Upper lobe of left lung (tissue), 6 donors: ENCODE results near the gene RBM33. TPM values are rescaled to one million over a fixed set of nuclear protein-coding genes. Genes with fewer than 3 reads are reported as not detected.

Experiments used
- ATAC-seq, 2 donors: fragments of 200-7000 bp; cut with Tn5 transposase; one replicate each; pipeline ENCODE4 v1.9.1; 2022; ENCODE audit warnings: mild to moderate bottlenecking in 2 of 2, moderate library complexity in 2 of 2; ENCODE audit not compliant: low FRiP score in 2 of 2
- DNase-seq, 2 donors: peaks; one replicate each; pipeline ENCODE4 v3.0.0-alpha.2; 2019 to 2020
- H3K27ac ChIP-seq, 4 donors: fragments of 200-600 bp; sonication (generic); one replicate each; pipeline ENCODE4 v1.5.1; 2016 to 2019
- H3K27me3 ChIP-seq, 4 donors: fragments of 200-600 bp; sonication (generic); one replicate each; pipeline ENCODE4 v1.5.1; 2017 to 2019
- H3K36me3 ChIP-seq, 4 donors: fragments of 200-600 bp; sonication (generic); one replicate each; pipeline ENCODE4 v1.5.1; 2016 to 2019
- H3K4me1 ChIP-seq, 4 donors: fragments of 200-600 bp; sonication (generic); one replicate each; pipeline ENCODE4 v1.5.1; 2018 to 2019
- H3K4me3 ChIP-seq, 4 donors: fragments of 200-600 bp; sonication (generic); one replicate each; pipeline ENCODE4 v1.5.1; 2017 to 2019; ENCODE audit warnings: mild to moderate bottlenecking in 2 of 4, moderate library complexity in 1 of 4
- H3K9me3 ChIP-seq, 4 donors: fragments of 200-600 bp; sonication (generic); one replicate each; pipeline ENCODE4 v1.5.1; 2018 to 2019
- CTCF ChIP-seq, 6 experiments: fragments of 450-650 bp in 4 of 6; fragments of 200-600 bp in 2 of 6; sonication (generic) in 2 of 6; IDR thresholded peaks; one replicate each; pipeline ENCODE4 v1.5.1; 2016 to 2019; ENCODE audit warnings: antibody characterized with exemption in 6 of 6
- EP300 ChIP-seq, 4 donors: sonication (generic); formaldehyde crosslinking; IDR thresholded peaks; one replicate each; pipeline ENCODE4 v1.5.1; 2017; ENCODE audit warnings: antibody characterized with exemption in 4 of 4, control low read depth in 2 of 4
- POLR2A ChIP-seq, 4 donors: fragments of 450-650 bp; IDR thresholded peaks; one replicate each; pipeline ENCODE4 v1.5.1; 2016 to 2017; ENCODE audit warnings: antibody characterized with exemption in 4 of 4, mild to moderate bottlenecking in 2 of 4
- POLR2AphosphoS5 ChIP-seq, 2 donors: sonication (generic); formaldehyde crosslinking; IDR thresholded peaks; one replicate each; pipeline ENCODE4 v1.5.1; 2017; ENCODE audit warnings: antibody characterized with exemption in 2 of 2
- WGBS, 2 donors: methylation state at CpG; one replicate each; pipeline ENCODE4 v1.1.5; 2017 to 2018; 5-methylcytosine and 5-hydroxymethylcytosine counted together
- total RNA-seq, 6 donors: library from RNA; depleted of rRNA in 4 of 6; stranded (reverse); fragments of >200 nt in 4 of 6; gene quantifications; one replicate each; pipeline versions ENCODE4 v1.1.0 to v1.2.1, GENCODE V29; 2016 to 2021
- donor health status: DM: no; HTN: no; CAD: no; lungs with moderate emphysema.
- donor health status: DM: no; HTN: yes; CAD: no; lungs with severe emphysema.

Gene RBM33
- total RNA-seq, 6 donors from 2014 or later = 40.6 to 179 (median 76.4) TPM

- H3K27me3 ChIP-seq = peaks cover 0 to 4% (median 0%) of the 10 kb centered on the region in 4 donors
- no peaks in the 10 kb centered on the region for H3K36me3 ChIP-seq
- TF ChIP-seq POLR2AphosphoS5 (IDR thresholded peaks at IDR 0.05) (no peak), EP300 (IDR thresholded peaks at IDR 0.05) (no peak), POLR2A (IDR thresholded peaks at IDR 0.05) (no peak), CTCF (IDR thresholded peaks at IDR 0.05) (no peak)
- ATAC-seq = no peak
- H3K9me3 ChIP-seq = no peaks in the 10 kb centered on the region
- WGBS, 2 donors = 75 to 79% methylated on average over 18 to 19 of the region's 19 CpGs
- H3K4me3 ChIP-seq = no peak overlapping the region
- DNase-seq = no peak
- H3K4me1 ChIP-seq = peaks cover 5 to 12% (median 9%) of the 10 kb centered on the region in 4 donors
- H3K27ac ChIP-seq = no peak overlapping the region
Observed at GRCh38 chr7:155791214-155791737, 146.8 kb downstream of the RBM33 start.

GRCh38 chr7:155791836-155792235 is 147.4 kb downstream of the RBM33 start:
- peaks cover 8 to 12% (median 10%) of the 10 kb centered on the region in 4 donors for H3K4me1 ChIP-seq
- H3K4me3 ChIP-seq = no peak overlapping the region
- WGBS, 2 donors = 70 to 75% methylated on average over 6 of the region's 7 CpGs
- no peak for DNase-seq
- no peaks in the 10 kb centered on the region for H3K36me3 ChIP-seq
- no peak for TF ChIP-seq EP300 (IDR thresholded peaks at IDR 0.05)
- TF ChIP-seq POLR2AphosphoS5 (IDR thresholded peaks at IDR 0.05) = no peak
- no peak for TF ChIP-seq POLR2A (IDR thresholded peaks at IDR 0.05)
- no peak for TF ChIP-seq CTCF (IDR thresholded peaks at IDR 0.05)
- no peak overlapping the region for H3K27ac ChIP-seq
- H3K27me3 ChIP-seq = peaks cover 0 to 4% (median 2%) of the 10 kb centered on the region in 4 donors
- H3K9me3 ChIP-seq = no peaks in the 10 kb centered on the region
- peak in 1 of 2 donors; percentile 51 for ATAC-seq

- H3K9me3 ChIP-seq = no peaks in the 10 kb centered on the region
Observed at GRCh38 chr7:155792315-155792960, 148.0 kb downstream of the RBM33 start.

GRCh38 chr7:155792999-155793560 is 148.6 kb downstream of the RBM33 start:
- 85 to 88% methylated on average over 11 of the region's 11 CpGs for whole genome bisulfite sequencing, 2 donors
- Histone ChIP-seq H3K4me1 (peaks cover 6 to 10% (median 7%) of the 10 kb centered on the region in 4 donors), H3K9me3 (no peaks in the 10 kb centered on the region), H3K4me3 (no peak overlapping the region), H3K27ac (no peak overlapping the region), H3K27me3 (peaks cover 0 to 5% (median 0%) of the 10 kb centered on the region in 4 donors), H3K36me3 (no peaks in the 10 kb centered on the region)
- TF ChIP-seq POLR2A (IDR thresholded peaks at IDR 0.05) (no peak), EP300 (IDR thresholded peaks at IDR 0.05) (no peak), CTCF (IDR thresholded peaks at IDR 0.05) (no peak), POLR2AphosphoS5 (IDR thresholded peaks at IDR 0.05) (no peak)
- DNase-seq = no peak
- no peak for ATAC-seq

More at GRCh38 chr7:155792315-155792960, 148.0 kb downstream of the RBM33 start:
- peaks cover 6 to 12% (median 12%) of the 10 kb centered on the region in 4 donors for H3K4me1 ChIP-seq
- H3K27me3 ChIP-seq = peaks cover 0 to 5% (median 0%) of the 10 kb centered on the region in 4 donors
- H3K4me3 ChIP-seq = no peak overlapping the region
- DNase-seq (no peak), ATAC-seq (no peak)
- 84 to 86% methylated on average over 9 to 14 of the region's 14 CpGs for WGBS, 2 donors
- H3K27ac ChIP-seq = no peak overlapping the region
- TF ChIP-seq CTCF (IDR thresholded peaks at IDR 0.05) (no peak), POLR2A (IDR thresholded peaks at IDR 0.05) (no peak), EP300 (IDR thresholded peaks at IDR 0.05) (no peak), POLR2AphosphoS5 (IDR thresholded peaks at IDR 0.05) (no peak)
- no peaks in the 10 kb centered on the region for H3K36me3 ChIP-seq
